Measurements from ENCODE around the gene NPDC1. TPM values are rescaled to one million over a fixed set of nuclear protein-coding genes. Genes with fewer than 3 reads are reported as not detected.
A peak's percentile ranks its signal among the peaks of the same experiment; 100 is the strongest.

NPDC1 gene
- total RNA-seq, 1 donor from 2014 or later: 152 TPM

DNA sequence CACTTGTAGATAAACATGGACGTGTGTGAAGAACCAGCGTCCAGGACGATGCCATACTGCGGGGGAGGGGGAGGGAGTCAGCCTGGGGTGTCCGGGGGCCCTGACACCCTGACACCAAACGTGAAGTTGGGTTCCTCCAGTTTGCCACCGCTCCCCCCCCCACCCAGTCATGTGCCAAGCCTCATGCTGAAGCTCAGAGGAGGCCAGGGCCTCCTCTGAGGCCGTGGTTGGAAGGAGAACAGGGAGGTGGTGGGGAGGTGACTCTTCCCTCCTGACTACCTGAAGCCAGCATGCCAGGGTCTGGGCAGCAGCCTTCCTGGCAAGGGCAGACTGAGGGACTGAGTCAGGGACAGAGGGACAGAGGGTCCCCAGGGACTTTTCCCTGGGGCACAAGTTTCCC is 6.3 kb upstream of the NPDC1 start:
- TF ChIP-seq, protein P1, sequence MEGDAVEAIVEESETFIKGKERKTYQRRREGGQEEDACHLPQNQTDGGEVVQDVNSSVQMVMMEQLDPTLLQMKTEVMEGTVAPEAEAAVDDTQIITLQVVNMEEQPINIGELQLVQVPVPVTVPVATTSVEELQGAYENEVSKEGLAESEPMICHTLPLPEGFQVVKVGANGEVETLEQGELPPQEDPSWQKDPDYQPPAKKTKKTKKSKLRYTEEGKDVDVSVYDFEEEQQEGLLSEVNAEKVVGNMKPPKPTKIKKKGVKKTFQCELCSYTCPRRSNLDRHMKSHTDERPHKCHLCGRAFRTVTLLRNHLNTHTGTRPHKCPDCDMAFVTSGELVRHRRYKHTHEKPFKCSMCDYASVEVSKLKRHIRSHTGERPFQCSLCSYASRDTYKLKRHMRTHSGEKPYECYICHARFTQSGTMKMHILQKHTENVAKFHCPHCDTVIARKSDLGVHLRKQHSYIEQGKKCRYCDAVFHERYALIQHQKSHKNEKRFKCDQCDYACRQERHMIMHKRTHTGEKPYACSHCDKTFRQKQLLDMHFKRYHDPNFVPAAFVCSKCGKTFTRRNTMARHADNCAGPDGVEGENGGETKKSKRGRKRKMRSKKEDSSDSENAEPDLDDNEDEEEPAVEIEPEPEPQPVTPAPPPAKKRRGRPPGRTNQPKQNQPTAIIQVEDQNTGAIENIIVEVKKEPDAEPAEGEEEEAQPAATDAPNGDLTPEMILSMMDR (IDR thresholded peaks at IDR 0.05): no peak
- Histone ChIP-seq H3K9me3 (no peaks in the 10 kb centered on the region), H3K4me1 (peaks cover 22% of the 10 kb centered on the region), H3K27ac (no peak overlapping the region), H3K36me3 (no peaks in the 10 kb centered on the region), H3K4me3 (no peak overlapping the region), H3K27me3 (peaks cover 59% of the 10 kb centered on the region)
- DNase-seq (no peak), ATAC-seq (no peak)
- intact Hi-C loops (cut with DNase I): no loop called here

DNA sequence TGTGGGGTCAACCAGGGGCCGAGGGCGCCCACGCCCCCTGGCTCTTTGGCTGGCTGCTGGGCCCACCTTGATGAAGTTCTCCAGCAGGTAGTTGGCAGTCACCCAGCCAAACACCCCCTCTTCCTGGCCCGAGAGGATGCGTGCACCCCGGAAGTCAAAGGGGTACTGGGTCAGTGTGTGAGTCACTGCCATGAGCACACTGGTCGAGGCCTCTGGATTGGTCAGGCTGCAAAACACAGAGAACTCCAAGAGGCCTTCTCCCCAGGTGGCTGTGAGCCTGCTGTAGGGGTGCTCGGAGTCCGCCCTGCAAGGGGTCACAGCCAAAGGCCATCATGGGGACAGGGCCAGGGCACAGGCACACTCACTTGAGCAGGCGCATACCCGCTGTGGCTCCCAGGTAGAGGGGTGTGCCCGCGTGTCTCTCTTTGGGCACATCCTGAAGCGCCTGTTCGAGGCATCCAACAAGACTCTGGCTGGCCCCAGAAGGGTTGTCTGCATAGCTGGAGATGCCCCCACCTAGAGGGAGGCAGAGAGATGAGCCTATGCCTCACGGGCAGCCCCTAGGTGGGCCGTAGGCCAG is 5.3 kb upstream of the NPDC1 start:
- Histone ChIP-seq H3K4me1 (peaks cover 27% of the 10 kb centered on the region), H3K4me3 (no peak overlapping the region), H3K36me3 (no peaks in the 10 kb centered on the region), H3K9me3 (no peaks in the 10 kb centered on the region), H3K27me3 (peaks cover 61% of the 10 kb centered on the region), H3K27ac (no peak overlapping the region)
- intact Hi-C loops (cut with DNase I): no loop called here
- TF ChIP-seq, protein P1 (IDR thresholded peaks at IDR 0.05): no peak
- no peak for ATAC-seq
- no peak for DNase-seq

DNA sequence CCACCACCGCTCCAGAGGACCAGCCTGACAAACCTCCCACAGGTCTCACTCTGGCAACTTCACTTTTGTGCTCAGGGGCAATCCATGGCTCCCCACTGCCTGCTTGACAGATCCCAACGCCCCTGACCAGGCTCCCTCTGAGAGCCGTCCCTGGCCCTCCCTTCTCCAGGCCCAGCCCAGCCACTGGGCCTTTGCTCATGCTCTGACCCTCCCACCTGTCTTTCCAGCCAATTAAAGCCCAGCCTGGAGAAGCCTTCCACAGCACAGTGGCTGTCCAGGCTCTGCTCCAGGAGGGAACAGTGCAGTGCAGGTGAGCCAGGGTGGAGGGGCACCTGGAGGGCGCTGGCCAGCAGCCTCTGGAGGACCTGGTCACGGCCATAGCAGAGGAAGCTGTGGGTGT is 4.6 kb upstream of the NPDC1 start:
- intact Hi-C loops (cut with DNase I): no loop called here
- DNase-seq (no peak), ATAC-seq (no peak)
- no peaks in the 10 kb centered on the region for H3K36me3 ChIP-seq
- no peak overlapping the region for H3K4me3 ChIP-seq
- no peak overlapping the region for H3K27ac ChIP-seq
- H3K27me3 ChIP-seq: peaks cover 61% of the 10 kb centered on the region
- peaks cover 25% of the 10 kb centered on the region for H3K4me1 ChIP-seq
- H3K9me3 ChIP-seq: no peaks in the 10 kb centered on the region
- TF ChIP-seq, protein P1 (IDR thresholded peaks at IDR 0.05): no peak

DNA sequence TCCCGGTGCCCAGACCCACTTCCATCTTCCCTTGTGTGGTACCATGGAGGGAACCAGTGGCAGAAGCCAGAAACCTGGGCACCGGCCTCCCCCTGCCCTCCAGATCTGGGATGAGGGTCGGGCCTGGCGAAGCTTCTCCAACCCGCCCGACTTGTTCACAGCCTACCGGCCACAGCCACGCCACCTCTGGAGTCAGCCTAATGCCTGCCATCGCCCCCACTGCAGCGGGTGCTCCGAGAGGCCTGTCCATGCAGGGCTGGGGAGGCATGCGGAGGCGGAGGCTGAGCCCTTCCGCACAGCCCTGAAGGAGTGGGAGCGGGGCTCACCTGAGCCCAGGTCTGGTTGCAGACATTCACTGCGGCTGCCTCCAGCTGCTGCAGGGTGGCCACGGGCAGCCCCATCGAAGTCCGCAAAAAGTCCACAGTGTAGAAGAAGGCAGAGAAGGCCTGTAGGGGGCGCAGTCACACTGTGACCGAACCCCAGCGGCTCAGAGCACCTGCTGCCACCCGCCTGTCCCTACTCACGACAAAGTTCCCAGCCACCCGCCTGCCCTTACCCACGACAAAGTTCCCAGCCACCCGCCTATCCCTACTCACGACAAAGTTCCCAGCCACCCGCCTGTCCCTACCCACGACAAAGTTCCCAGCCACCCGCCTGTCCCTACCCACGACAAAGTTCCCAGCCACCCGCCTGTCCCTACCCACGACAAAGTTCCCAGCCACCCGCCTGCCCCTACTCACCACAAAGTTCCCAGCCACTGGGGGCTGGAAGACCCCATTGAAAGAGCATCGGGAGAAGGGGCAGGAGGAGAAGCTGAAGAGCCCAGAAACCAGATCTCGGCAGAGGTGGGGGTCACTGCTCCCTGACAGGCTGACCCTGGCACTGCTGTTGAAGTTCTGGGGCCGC is 3.8 kb upstream of the NPDC1 start:
- ATAC-seq (peak; percentile 42), DNase-seq (no peak)
- Histone ChIP-seq H3K27ac (no peak overlapping the region), H3K4me1 (peaks cover 24% of the 10 kb centered on the region), H3K4me3 (no peak overlapping the region), H3K36me3 (no peaks in the 10 kb centered on the region), H3K27me3 (peaks cover 66% of the 10 kb centered on the region), H3K9me3 (no peaks in the 10 kb centered on the region)
- TF ChIP-seq, protein P1 (IDR thresholded peaks at IDR 0.05): peak; percentile 49
- intact Hi-C loops (cut with DNase I): no loop called here

DNA sequence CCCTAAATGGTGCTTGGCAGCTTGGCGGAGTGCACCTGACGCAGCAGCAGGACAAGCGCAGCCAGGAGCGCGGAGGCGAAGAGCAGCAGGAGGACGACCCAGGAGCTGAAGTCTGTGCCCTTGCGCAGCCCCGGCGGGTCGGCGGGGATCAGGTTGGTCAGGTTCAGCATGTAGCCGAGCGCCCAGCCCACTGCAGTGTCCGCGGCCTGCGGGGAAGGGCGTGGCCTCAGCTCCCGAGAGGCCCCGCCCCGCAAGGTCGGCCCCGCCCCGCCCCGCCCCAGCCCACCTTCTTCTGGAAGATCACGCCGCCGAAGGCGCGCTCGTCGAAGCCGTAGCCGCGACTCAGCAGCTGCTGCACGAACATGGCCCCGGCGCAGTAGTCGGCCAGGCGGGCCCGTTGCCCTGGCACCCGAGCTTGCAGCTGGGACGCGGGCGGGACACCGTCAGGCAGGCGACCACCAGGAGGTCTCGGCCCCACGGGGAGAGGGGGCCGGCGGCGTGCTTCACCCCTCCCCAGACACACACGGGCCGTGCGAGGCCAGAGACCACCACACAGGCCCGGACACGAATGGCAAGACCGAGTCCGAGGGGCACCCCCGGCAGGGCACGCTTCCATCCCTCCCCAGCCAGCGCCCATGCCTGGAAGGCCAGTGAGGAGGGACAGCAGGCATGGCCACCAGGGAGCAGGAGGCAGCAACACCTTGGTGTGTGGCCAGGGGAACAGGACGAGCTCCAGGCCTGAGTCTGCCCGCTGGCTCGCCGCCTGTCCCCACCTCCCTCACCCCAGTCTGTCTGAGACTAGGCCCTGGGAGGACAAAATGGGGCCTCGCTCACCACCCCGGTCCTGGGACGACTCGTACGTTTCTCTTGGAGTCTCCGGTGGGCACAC is 2.9 kb upstream of the NPDC1 start:
- H3K27me3 ChIP-seq: peaks cover 68% of the 10 kb centered on the region
- no peak for DNase-seq

More for the DNA sequence above, 2.9 kb upstream of the NPDC1 start:
- TF ChIP-seq, protein P1 (IDR thresholded peaks at IDR 0.05): no peak
- Histone ChIP-seq H3K36me3 (no peaks in the 10 kb centered on the region), H3K4me1 (peaks cover 31% of the 10 kb centered on the region), H3K27ac (no peak overlapping the region), H3K4me3 (no peak overlapping the region), H3K9me3 (no peaks in the 10 kb centered on the region)
- ATAC-seq: no peak
- intact Hi-C loops (cut with DNase I): no loop called here
